RPMI7951 (cell line): ENCODE data around the gene NEU3. TPM values are rescaled to one million over a fixed set of nuclear protein-coding genes. Genes with fewer than 3 reads are reported as not detected.
A peak's percentile ranks its signal among the peaks of the same experiment; 100 is the strongest.

Source experiments
- DNase-seq: peaks from one replicate; pipeline ENCODE4 v3.0.0-alpha.2; 2012; ENCODE audit warnings: low read depth
- total RNA-seq: library from RNA; depleted of rRNA; stranded (reverse); fragments of >200 nt; shearing (Covaris generic); gene quantifications from 2 replicates; pipeline ENCODE4 v1.2.3, GENCODE V29; 2014; rRNA removed

Gene NEU3
- total RNA-seq, 1 experiment from 2014 or later: 5.5 TPM

- DNase-seq: peak; percentile 8
These were observed 75.1 kb downstream of the NEU3 start for GRCh38 chr11:75063741-75064314.

- DNase-seq: peak; percentile 13
These were observed 77.3 kb downstream of the NEU3 start for GRCh38 chr11:75066061-75066460.

Other genes starting within 250 kb of the NEU3 start
- 9.3 and 11.1 TPM in 2 replicates for gene RNF169, start 240.1 kb upstream of the NEU3 start, total RNA-seq
- 14.3 and 14.9 TPM in 2 replicates for gene XRRA1, start 39.8 kb upstream of the NEU3 start, total RNA-seq
- 32.6 and 34.7 TPM in 2 replicates for gene SPCS2, start 39.7 kb upstream of the NEU3 start, total RNA-seq
- gene OR2AT4, start 107.9 kb downstream of the NEU3 start, total RNA-seq: not detected in 2 replicates
- gene SLCO2B1, start 162.2 kb downstream of the NEU3 start, total RNA-seq: 0.39 and 0.60 TPM in 2 replicates